HEK293T (cell line): ENCODE results near the gene MEIS1.

Experiments
- CTCF ChIA-PET: fragments of 350-600 bp; formaldehyde crosslinking; extraction: SDS; loops from one replicate; lab custom pipeline; 2021; ENCODE audit warnings: antibody characterized with exemption, inconsistent platforms; lab: Yijun Ruan, JAX
- POLR2A ChIA-PET: fragments of 350-600 bp; formaldehyde crosslinking; extraction: SDS; loops from one replicate; lab custom pipeline; 2020; ENCODE audit warnings: antibody characterized with exemption, inconsistent platforms; lab: Yijun Ruan, JAX
- DNase-seq: peaks from one replicate; pipeline ENCODE4 v3.0.0; 2012; ENCODE audit warnings: mixed read lengths; ENCODE audit errors: extremely low spot score
- ARNT ChIP-seq: fragments of 450-650 bp; IDR thresholded peaks from 2 replicates; pipeline ENCODE4 v1.6.1; 2017; ENCODE audit warnings: mild to moderate bottlenecking
- BHLHE40 ChIP-seq: fragments of 450-650 bp; IDR thresholded peaks from 2 replicates; pipeline ENCODE4 v1.6.1; 2016; ENCODE audit warnings: mild to moderate bottlenecking, moderate library complexity, borderline replicate concordance
- CTBP1 ChIP-seq: fragments of 450-650 bp; IDR thresholded peaks from 2 replicates; pipeline ENCODE4 v1.6.1; 2016; ENCODE audit warnings: borderline replicate concordance
- ELF4 ChIP-seq: fragments of 450-650 bp; IDR thresholded peaks from 2 replicates; pipeline ENCODE4 v1.6.1; 2017; ENCODE audit warnings: antibody characterized with exemption
- FOXA1 ChIP-seq: fragments of 450-650 bp; IDR thresholded peaks from 2 replicates; pipeline ENCODE4 v1.6.1; 2016; ENCODE audit warnings: mild to moderate bottlenecking
- FOXK2 ChIP-seq: fragments of 450-650 bp; IDR thresholded peaks from 2 replicates; pipeline ENCODE4 v1.6.1; 2016; ENCODE audit warnings: mild to moderate bottlenecking
- FOXM1 ChIP-seq: fragments of 450-650 bp; IDR thresholded peaks from 2 replicates; pipeline ENCODE4 v1.6.1; 2017; ENCODE audit warnings: mild to moderate bottlenecking, borderline replicate concordance
- HDGF ChIP-seq: fragments of 450-650 bp; IDR thresholded peaks from 2 replicates; pipeline ENCODE4 v1.6.1; 2017; ENCODE audit warnings: antibody characterized with exemption, borderline replicate concordance
- L3MBTL2 ChIP-seq: fragments of 450-650 bp; conservative IDR thresholded peaks from 2 replicates; pipeline ENCODE4 v1.6.1; 2016; ENCODE audit warnings: mild to moderate bottlenecking
- LEF1 ChIP-seq: fragments of 450-650 bp; IDR thresholded peaks from 2 replicates; pipeline ENCODE4 v1.6.1; 2017; ENCODE audit warnings: mild to moderate bottlenecking, borderline replicate concordance
- NFRKB ChIP-seq: fragments of 450-650 bp; IDR thresholded peaks from 2 replicates; pipeline ENCODE4 v1.6.1; 2016; ENCODE audit warnings: mild to moderate bottlenecking, moderate library complexity
- PKNOX1 ChIP-seq: fragments of 450-650 bp; IDR thresholded peaks from 2 replicates; pipeline ENCODE4 v1.6.1; 2016
- SP1 ChIP-seq: fragments of 450-650 bp; IDR thresholded peaks from 2 replicates; pipeline ENCODE4 v1.6.1; 2017
- SUZ12 ChIP-seq: fragments of 450-650 bp; IDR thresholded peaks from 2 replicates; pipeline ENCODE4 v1.6.1; 2016; ENCODE audit warnings: mild to moderate bottlenecking
- TARDBP ChIP-seq: fragments of 450-650 bp; IDR thresholded peaks from 2 replicates; pipeline ENCODE4 v1.6.1; 2016
- ZNF384 ChIP-seq: fragments of 450-650 bp; IDR thresholded peaks from 2 replicates; pipeline ENCODE4 v1.6.1; 2016

Gene MEIS1

GRCh38 chr2:66534461-66534860 is 99.5 kb downstream of the MEIS1 start:
- POLR2A ChIA-PET: no interaction called here
- CTCF ChIA-PET: no interaction called here
- DNase-seq: no peak
- no peak for TF ChIP-seq FOXK2
- TF ChIP-seq TARDBP: no peak
- no peak for TF ChIP-seq ARNT
- no peak for TF ChIP-seq FOXA1
- no peak for TF ChIP-seq SP1
- no peak for TF ChIP-seq LEF1
- no peak for TF ChIP-seq L3MBTL2
- no peak for TF ChIP-seq PKNOX1
- TF ChIP-seq HDGF: no peak
- TF ChIP-seq ELF4: no peak
- no peak for TF ChIP-seq FOXM1
- no peak for TF ChIP-seq ZNF384
- TF ChIP-seq NFRKB: no peak
- TF ChIP-seq BHLHE40: no peak
- TF ChIP-seq CTBP1: no peak

- DNase-seq: no peak
- TF ChIP-seq ZNF384 (peak; percentile 73), SUZ12 (no peak)
- CTCF ChIA-PET: interaction anchor here (1.5 kb wide), 1 partner anchor 14 kb away, joined by 4 read pairs; no protein-coding TSS in a partner anchor
- POLR2A ChIA-PET: interaction anchor here (0.9 to 1.6 kb wide), 3 partner anchors 40 to 101 kb away, joined by 3 to 8 read pairs (median 3); partner anchors contain the start of gene MEIS1
These were observed 100.8 kb downstream of the MEIS1 start for GRCh38 chr2:66535574-66536289.

- ChIA-PET POLR2A (interaction anchor here (1.1 to 1.6 kb wide), 2 partner anchors 41 to 102 kb away, joined by 3 to 8 read pairs; partner anchors contain the start of gene MEIS1), CTCF (interaction anchor here (1.5 kb wide), 1 partner anchor 15 kb away, joined by 4 read pairs; no protein-coding TSS in a partner anchor)
- no peak for DNase-seq
- no peak for TF ChIP-seq ZNF384
- no peak for TF ChIP-seq NFRKB
- TF ChIP-seq SP1: no peak
- no peak for TF ChIP-seq TARDBP
- no peak for TF ChIP-seq HDGF
- no peak for TF ChIP-seq BHLHE40
- no peak for TF ChIP-seq PKNOX1
- TF ChIP-seq ELF4: no peak
- no peak for TF ChIP-seq FOXK2
These were observed 101.4 kb downstream of the MEIS1 start for GRCh38 chr2:66536290-66536673.

GRCh38 chr2:66536997-66537396 is 102.1 kb downstream of the MEIS1 start:
- peak; percentile 23 for DNase-seq
- TF ChIP-seq FOXK2 (no peak), ELF4 (no peak), ARNT (peak; percentile 88)
- ChIA-PET CTCF (interaction anchor here (1.5 kb wide), 1 partner anchor 16 kb away, joined by 4 read pairs; no protein-coding TSS in a partner anchor), POLR2A (interaction anchor here (1.6 kb wide), 1 partner anchor 103 kb away, joined by 8 read pairs; the partner anchor contains the start of gene MEIS1)

GRCh38 chr2:66538291-66538690 is 103.4 kb downstream of the MEIS1 start:
- POLR2A ChIA-PET: interaction anchor here (0.9 to 2.3 kb wide), 2 partner anchors 29 to 104 kb away, joined by 3 to 7 read pairs; partner anchors contain the start of gene MEIS1
- CTCF ChIA-PET: interaction anchor here (0.6 kb wide), 1 partner anchor 220 kb away, joined by 3 read pairs; no protein-coding TSS in a partner anchor
- no peak for TF ChIP-seq CTBP1
- no peak for TF ChIP-seq LEF1
- TF ChIP-seq HDGF: no peak
- no peak for TF ChIP-seq ARNT
- no peak for TF ChIP-seq NFRKB
- TF ChIP-seq L3MBTL2: no peak
- TF ChIP-seq TARDBP: no peak
- DNase-seq: no peak

- no peak for TF ChIP-seq ELF4
- no peak for TF ChIP-seq NFRKB
- no peak for TF ChIP-seq ZNF384
- TF ChIP-seq LEF1: no peak
- TF ChIP-seq ARNT: no peak
- no peak for TF ChIP-seq FOXM1
- TF ChIP-seq FOXA1: no peak
- TF ChIP-seq SUZ12: no peak
- no peak for TF ChIP-seq CTBP1
- TF ChIP-seq FOXK2: no peak
- TF ChIP-seq SP1: no peak
- TF ChIP-seq BHLHE40: no peak
- no peak for TF ChIP-seq L3MBTL2
- no peak for TF ChIP-seq PKNOX1
- no peak for TF ChIP-seq HDGF
- no peak for TF ChIP-seq TARDBP
- POLR2A ChIA-PET: interaction anchor here (2.3 kb wide), 1 partner anchor 105 kb away, joined by 7 read pairs; the partner anchor contains the start of gene MEIS1
- DNase-seq: no peak
- CTCF ChIA-PET: no interaction called here
These were observed 104.5 kb downstream of the MEIS1 start for GRCh38 chr2:66539452-66539851.
